Neural progenitor cell (in vitro differentiated cells): ENCODE measurements around the gene PTGER3. TPM values are rescaled to one million over a fixed set of nuclear protein-coding genes. Genes with fewer than 3 reads are reported as not detected.

ENCODE experiments used
- DNase-seq: peaks from one replicate; pipeline ENCODE4 v3.0.0-alpha.2; 2016; ENCODE audit warnings: low spot score
- H2AFZ ChIP-seq: fragments of 200-600 bp; sonication (generic); replicated peaks from 2 replicates; pipeline ENCODE4 v1.6.1; 2016; ENCODE audit warnings: antibody characterized with exemption
- H3F3A ChIP-seq: fragments of 200-600 bp; sonication (generic); 2 replicates; pipeline ENCODE4 v1.6.1; 2016; ENCODE audit warnings: antibody characterized with exemption, low read depth
- H3K27ac ChIP-seq: fragments of 200-600 bp; sonication (generic); 2 replicates; pipeline ENCODE4 v1.5.1; 2016; ENCODE audit warnings: mild to moderate bottlenecking
- H3K27me3 ChIP-seq: fragments of 200-600 bp; sonication (generic); 2 replicates; pipeline ENCODE4 v1.6.1; 2016; ENCODE audit warnings: mild to moderate bottlenecking, moderate library complexity
- H3K36me3 ChIP-seq: fragments of 200-600 bp; sonication (generic); 2 replicates; pipeline ENCODE4 v1.5.1; 2016
- H3K4me1 ChIP-seq: fragments of 200-600 bp; sonication (generic); 2 replicates; pipeline ENCODE4 v1.6.1; 2016; ENCODE audit warnings: mixed run types
- H3K4me2 ChIP-seq: fragments of 200-600 bp; sonication (generic); 2 replicates; pipeline ENCODE4 v1.6.1; 2016
- H3K4me3 ChIP-seq: fragments of 200-600 bp; sonication (generic); 2 replicates; pipeline ENCODE4 v1.5.1; 2016
- H3K79me2 ChIP-seq: fragments of 200-600 bp; sonication (generic); 2 replicates; pipeline ENCODE4 v1.6.1; 2016; ENCODE audit warnings: low read depth
- H3K9ac ChIP-seq: fragments of 200-600 bp; sonication (generic); 2 replicates; pipeline ENCODE4 v1.6.1; 2016
- H3K9me3 ChIP-seq: fragments of 200-600 bp; sonication (generic); 2 replicates; pipeline ENCODE4 v1.5.1; 2016; ENCODE audit warnings: low read depth
- H4K20me1 ChIP-seq: fragments of 200-600 bp; sonication (generic); 2 replicates; pipeline ENCODE4 v1.6.1; 2016; ENCODE audit warnings: low read depth
- H3K27ac Mint-ChIP-seq: 3 replicates; pipeline ENCODE4 v1.8.0; 2021; ENCODE audit warnings: mixed read lengths
- H3K27me3 Mint-ChIP-seq: 2 replicates; pipeline ENCODE4 v1.8.0; 2022; ENCODE audit warnings: low read depth, mild to moderate bottlenecking, inconsistent platforms, moderate library complexity, mixed read lengths; ENCODE audit not compliant: insufficient read depth
- H3K36me3 Mint-ChIP-seq: 3 replicates; pipeline ENCODE4 v1.8.0; 2021; ENCODE audit warnings: mixed read lengths
- H3K4me1 Mint-ChIP-seq: 3 replicates; pipeline ENCODE4 v1.8.0; 2021; ENCODE audit warnings: mixed read lengths
- H3K4me3 Mint-ChIP-seq: 3 replicates; pipeline ENCODE4 v1.8.0; 2021; ENCODE audit warnings: mild to moderate bottlenecking, moderate library complexity, mixed read lengths
- H3K9me3 Mint-ChIP-seq: 3 replicates; pipeline ENCODE4 v1.8.0; 2020; ENCODE audit warnings: mixed read lengths
- EZH2 ChIP-seq: fragments of 200-600 bp; sonication (generic); IDR thresholded peaks from 2 replicates; pipeline ENCODE4 v1.6.1; 2017; ENCODE audit warnings: antibody characterized with exemption, mild to moderate bottlenecking, moderate library complexity
- EZH2phosphoT487 ChIP-seq: fragments of 200-600 bp; sonication (generic); IDR thresholded peaks from 2 replicates; pipeline ENCODE4 v1.6.1; 2017; ENCODE audit warnings: antibody characterized with exemption
- total RNA-seq: library from RNA; depleted of rRNA; stranded (reverse); fragments of >200 nt; gene quantifications from 2 replicates; pipeline ENCODE4 v1.2.3, GENCODE V29; 2015; ENCODE audit warnings: low replicate concordance
- TF ChIP-seq, protein P1 (sequence below): fragments of 200-600 bp; sonication (generic); IDR thresholded peaks from 2 replicates; pipeline ENCODE4 v1.5.1; 2017; ENCODE audit warnings: antibody characterized with exemption, mild to moderate bottlenecking

PTGER3 gene
- total RNA-seq, 1 donor from 2014 or later = 0.09 TPM

DNA sequence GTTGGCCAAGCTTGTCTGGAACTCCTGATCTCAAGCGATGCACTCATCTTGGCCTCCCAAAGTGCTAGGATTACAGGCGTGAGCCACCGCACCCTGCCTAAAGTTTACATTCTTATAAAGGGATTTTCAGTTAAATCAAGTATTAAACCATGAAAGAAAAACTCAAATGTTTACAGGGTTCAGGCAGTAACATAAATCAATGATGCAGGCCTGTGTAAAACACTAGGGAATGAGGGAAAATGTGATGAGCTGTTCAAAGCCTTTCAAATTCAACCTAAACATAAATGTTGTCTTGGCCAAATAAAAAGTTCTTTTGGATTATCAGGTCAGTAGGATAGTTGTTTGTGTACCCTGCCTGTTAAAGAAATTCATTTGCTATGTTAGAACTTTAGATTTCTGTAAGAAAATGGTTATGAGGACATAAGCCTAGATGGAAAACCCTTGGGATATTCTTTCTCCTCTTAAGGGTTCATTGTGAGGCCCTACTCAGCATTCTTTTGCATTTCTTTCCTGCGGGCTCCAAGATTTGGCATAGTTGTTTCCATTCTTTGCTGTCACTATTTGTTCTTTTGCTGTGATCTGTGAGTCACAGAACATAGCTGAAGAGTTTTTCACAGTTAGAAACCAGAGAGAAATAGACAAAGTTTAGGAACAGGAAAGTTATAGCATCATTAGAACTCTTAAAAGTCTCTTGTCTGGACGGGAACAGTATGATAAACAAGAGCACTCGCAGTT, 42.1 kb upstream of the PTGER3 start:
- Histone ChIP-seq H3F3A (no peaks in the 10 kb centered on the region), H3K4me1 (no peaks in the 10 kb centered on the region), H3K9ac (no peak overlapping the region), H3K9me3 (no peaks in the 10 kb centered on the region), H3K36me3 (no peaks in the 10 kb centered on the region), H3K27me3 (peaks cover 15% of the 10 kb centered on the region), H3K4me3 (no peak overlapping the region), H2AFZ (no peak overlapping the region), H3K27ac (no peak overlapping the region), H3K4me2 (no peak overlapping the region), H3K79me2 (no peaks in the 10 kb centered on the region), H4K20me1 (no peaks in the 10 kb centered on the region)
- TF ChIP-seq EZH2phosphoT487 (no peak), EZH2 (no peak)
- TF ChIP-seq, protein P1, sequence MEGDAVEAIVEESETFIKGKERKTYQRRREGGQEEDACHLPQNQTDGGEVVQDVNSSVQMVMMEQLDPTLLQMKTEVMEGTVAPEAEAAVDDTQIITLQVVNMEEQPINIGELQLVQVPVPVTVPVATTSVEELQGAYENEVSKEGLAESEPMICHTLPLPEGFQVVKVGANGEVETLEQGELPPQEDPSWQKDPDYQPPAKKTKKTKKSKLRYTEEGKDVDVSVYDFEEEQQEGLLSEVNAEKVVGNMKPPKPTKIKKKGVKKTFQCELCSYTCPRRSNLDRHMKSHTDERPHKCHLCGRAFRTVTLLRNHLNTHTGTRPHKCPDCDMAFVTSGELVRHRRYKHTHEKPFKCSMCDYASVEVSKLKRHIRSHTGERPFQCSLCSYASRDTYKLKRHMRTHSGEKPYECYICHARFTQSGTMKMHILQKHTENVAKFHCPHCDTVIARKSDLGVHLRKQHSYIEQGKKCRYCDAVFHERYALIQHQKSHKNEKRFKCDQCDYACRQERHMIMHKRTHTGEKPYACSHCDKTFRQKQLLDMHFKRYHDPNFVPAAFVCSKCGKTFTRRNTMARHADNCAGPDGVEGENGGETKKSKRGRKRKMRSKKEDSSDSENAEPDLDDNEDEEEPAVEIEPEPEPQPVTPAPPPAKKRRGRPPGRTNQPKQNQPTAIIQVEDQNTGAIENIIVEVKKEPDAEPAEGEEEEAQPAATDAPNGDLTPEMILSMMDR = no peak
- no peak for DNase-seq
- peaks cover 2% of the 10 kb centered on the region for H3K27me3 Mint-ChIP-seq
- H3K27ac Mint-ChIP-seq = no peak overlapping the region
- no peaks in the 10 kb centered on the region for H3K9me3 Mint-ChIP-seq
- H3K4me3 Mint-ChIP-seq = no peak overlapping the region
- H3K36me3 Mint-ChIP-seq = no peaks in the 10 kb centered on the region
- H3K4me1 Mint-ChIP-seq = no peaks in the 10 kb centered on the region

DNA sequence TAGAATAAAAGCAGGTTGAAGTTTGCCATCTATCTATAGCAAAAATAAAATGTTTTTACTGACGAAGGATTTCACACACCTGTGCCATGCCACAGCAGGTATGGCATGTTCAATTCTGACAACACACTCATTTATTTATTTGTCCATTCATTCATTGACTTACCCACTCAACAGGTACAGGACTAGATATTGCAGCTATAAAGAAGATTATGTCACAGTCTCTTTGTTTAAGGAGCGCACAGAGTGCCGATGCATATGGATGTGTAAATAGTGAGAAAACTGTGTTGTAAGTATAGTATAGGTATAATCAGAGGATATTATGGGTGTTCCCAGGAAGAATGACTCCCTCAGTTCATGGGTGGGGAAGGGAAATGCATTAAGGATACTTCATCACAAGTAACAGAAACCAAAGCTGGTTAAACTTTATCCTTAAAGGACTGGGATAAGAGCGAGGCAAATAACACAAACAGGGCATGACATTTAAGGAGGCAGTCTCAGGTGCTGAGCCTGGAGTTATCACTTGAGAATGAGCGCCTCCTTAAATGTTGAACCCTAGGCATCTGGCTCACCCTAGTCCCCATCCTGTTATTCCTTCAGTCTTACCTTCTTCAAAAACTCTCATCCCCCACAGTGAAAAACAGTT, 41.1 kb upstream of the PTGER3 start:
- Mint-ChIP-seq H3K36me3 (no peaks in the 10 kb centered on the region), H3K4me1 (no peaks in the 10 kb centered on the region), H3K9me3 (no peaks in the 10 kb centered on the region), H3K27me3 (peaks cover 2% of the 10 kb centered on the region), H3K27ac (no peak overlapping the region), H3K4me3 (no peak overlapping the region)
- no peak overlapping the region for H3K9ac ChIP-seq
- no peak for DNase-seq
- no peaks in the 10 kb centered on the region for H3K79me2 ChIP-seq
- no peak overlapping the region for H3K4me2 ChIP-seq
- H3K4me1 ChIP-seq = no peaks in the 10 kb centered on the region
- no peak overlapping the region for H3K4me3 ChIP-seq
- H3K36me3 ChIP-seq = no peaks in the 10 kb centered on the region
- no peaks in the 10 kb centered on the region for H4K20me1 ChIP-seq
- H3K27me3 ChIP-seq = peaks cover 24% of the 10 kb centered on the region
- no peak overlapping the region for H3K27ac ChIP-seq
- no peaks in the 10 kb centered on the region for H3F3A ChIP-seq
- no peak overlapping the region for H2AFZ ChIP-seq
- H3K9me3 ChIP-seq = no peaks in the 10 kb centered on the region
- no peak for TF ChIP-seq EZH2phosphoT487
- TF ChIP-seq, protein P1 = no peak
- TF ChIP-seq EZH2 = no peak

DNA sequence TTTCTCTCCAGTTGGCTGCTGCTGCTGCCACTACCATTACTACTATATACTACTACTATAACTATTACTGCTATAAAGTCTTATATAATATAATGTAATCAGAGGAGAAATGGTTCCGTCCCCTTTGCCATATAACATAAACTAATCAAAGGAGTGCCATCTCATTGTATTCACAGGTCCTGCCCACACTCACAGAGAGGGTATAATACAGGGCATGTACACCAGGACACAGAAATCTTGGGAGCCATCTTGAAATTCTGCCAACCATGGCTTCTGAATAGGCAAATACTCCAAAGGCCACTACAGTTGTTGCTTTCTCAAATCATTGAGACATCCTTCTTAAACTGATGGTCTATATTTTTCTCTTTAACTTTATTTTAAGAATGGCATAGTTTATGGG, 40.1 kb upstream of the PTGER3 start:
- Histone ChIP-seq H3K9ac (no peak overlapping the region), H3K79me2 (no peaks in the 10 kb centered on the region), H3K4me3 (no peak overlapping the region), H3K36me3 (no peaks in the 10 kb centered on the region), H3F3A (no peaks in the 10 kb centered on the region), H2AFZ (no peak overlapping the region), H3K4me1 (no peaks in the 10 kb centered on the region), H3K27me3 (peaks cover 35% of the 10 kb centered on the region), H3K9me3 (no peaks in the 10 kb centered on the region), H3K27ac (no peak overlapping the region), H3K4me2 (no peak overlapping the region), H4K20me1 (no peaks in the 10 kb centered on the region)
- no peak for TF ChIP-seq EZH2
- Mint-ChIP-seq H3K9me3 (no peaks in the 10 kb centered on the region), H3K4me1 (no peaks in the 10 kb centered on the region), H3K27ac (no peak overlapping the region), H3K4me3 (no peak overlapping the region), H3K27me3 (peaks cover 2% of the 10 kb centered on the region), H3K36me3 (no peaks in the 10 kb centered on the region)
- DNase-seq = no peak

DNA sequence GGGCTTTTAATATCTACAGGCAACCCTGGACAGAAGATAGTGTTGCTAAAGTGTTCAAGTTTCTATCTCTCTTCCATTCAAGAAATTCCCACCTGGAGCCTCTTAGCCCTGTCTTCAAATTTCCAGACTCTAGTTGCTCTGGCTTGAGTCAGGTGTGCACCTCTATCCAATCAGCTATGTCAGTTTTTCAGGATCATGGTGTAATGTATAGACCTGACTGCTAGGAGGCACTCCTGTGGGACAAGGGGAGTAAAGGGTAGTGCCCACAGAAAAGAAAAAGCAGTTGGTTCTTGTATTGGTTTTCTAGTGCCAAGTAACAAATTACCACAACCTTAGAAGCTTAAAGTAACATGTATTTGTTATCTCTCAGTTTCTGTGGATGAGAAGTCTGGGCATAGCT, 39.4 kb upstream of the PTGER3 start:
- Histone ChIP-seq H3K27ac (no peak overlapping the region), H3K4me1 (no peaks in the 10 kb centered on the region), H3K79me2 (no peaks in the 10 kb centered on the region), H4K20me1 (no peaks in the 10 kb centered on the region), H3K4me3 (no peak overlapping the region), H3K9ac (no peak overlapping the region), H3K36me3 (no peaks in the 10 kb centered on the region), H3K9me3 (no peaks in the 10 kb centered on the region), H2AFZ (no peak overlapping the region), H3K4me2 (no peak overlapping the region), H3K27me3 (peaks cover 41% of the 10 kb centered on the region), H3F3A (no peaks in the 10 kb centered on the region)
- TF ChIP-seq EZH2 (no peak), EZH2phosphoT487 (no peak)
- TF ChIP-seq, protein P1 = no peak
- H3K9me3 Mint-ChIP-seq = no peaks in the 10 kb centered on the region
- H3K27me3 Mint-ChIP-seq = peaks cover 2% of the 10 kb centered on the region
- H3K36me3 Mint-ChIP-seq = no peaks in the 10 kb centered on the region
- H3K4me1 Mint-ChIP-seq = no peaks in the 10 kb centered on the region
- no peak overlapping the region for H3K27ac Mint-ChIP-seq
- no peak overlapping the region for H3K4me3 Mint-ChIP-seq
- DNase-seq = no peak
